Raji (cell line): ENCODE results near the gene WFIKKN2.

Experiments used
- POLR2A ChIP-seq: IDR thresholded peaks from 2 replicates; pipeline ENCODE4 v1.6.1; 2011; ENCODE audit warnings: low read depth, low read length, control low read depth; ENCODE audit not compliant: insufficient read depth

The WFIKKN2 gene, protein sequence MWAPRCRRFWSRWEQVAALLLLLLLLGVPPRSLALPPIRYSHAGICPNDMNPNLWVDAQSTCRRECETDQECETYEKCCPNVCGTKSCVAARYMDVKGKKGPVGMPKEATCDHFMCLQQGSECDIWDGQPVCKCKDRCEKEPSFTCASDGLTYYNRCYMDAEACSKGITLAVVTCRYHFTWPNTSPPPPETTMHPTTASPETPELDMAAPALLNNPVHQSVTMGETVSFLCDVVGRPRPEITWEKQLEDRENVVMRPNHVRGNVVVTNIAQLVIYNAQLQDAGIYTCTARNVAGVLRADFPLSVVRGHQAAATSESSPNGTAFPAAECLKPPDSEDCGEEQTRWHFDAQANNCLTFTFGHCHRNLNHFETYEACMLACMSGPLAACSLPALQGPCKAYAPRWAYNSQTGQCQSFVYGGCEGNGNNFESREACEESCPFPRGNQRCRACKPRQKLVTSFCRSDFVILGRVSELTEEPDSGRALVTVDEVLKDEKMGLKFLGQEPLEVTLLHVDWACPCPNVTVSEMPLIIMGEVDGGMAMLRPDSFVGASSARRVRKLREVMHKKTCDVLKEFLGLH

DNA sequence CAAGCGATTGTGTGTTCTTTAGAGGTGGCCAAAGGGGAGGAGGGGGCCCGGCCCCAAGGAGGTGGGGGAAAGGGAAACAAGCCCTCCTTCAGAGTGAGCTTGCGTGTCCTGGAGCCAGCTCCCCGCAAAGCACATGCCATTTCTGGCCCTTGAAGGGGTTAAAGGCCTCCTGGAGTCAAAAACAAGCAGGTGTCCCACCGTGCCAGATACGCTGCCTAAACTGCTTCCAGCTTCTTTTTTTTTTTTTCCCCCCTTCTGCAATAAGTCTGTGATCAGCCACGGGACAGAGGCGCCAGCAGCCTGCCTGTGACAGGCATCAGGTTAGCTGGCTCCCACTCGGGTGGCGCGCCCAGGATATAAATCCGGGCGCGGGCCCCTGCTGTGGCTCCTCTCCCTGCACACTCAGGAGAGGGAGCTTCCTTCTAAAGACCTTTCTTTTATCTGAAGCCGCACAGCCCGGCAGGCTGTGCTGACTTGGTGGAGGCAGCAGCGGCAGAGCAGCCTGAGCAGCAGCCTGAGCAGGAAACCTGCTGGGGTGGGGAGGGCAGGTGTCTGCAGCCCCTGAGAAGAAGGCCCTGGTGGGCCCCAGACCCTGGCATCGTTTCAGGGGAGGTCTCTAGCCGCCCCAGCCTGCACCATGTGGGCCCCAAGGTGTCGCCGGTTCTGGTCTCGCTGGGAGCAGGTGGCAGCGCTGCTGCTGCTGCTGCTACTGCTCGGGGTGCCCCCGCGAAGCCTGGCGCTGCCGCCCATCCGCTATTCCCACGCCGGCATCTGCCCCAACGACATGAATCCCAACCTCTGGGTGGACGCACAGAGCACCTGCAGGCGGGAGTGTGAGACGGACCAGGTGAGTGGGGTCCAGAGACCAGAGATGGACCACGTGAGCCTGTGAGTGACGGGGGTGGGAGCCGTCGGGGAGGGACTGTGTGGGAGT lies at the start of gene WFIKKN2:
WFIKKN2 (plus strand) TSS at position 286 of the 934 bp plus-strand sequence; CDS start at position 638, 352 bp downstream.
- TF ChIP-seq POLR2A: no peak

DNA sequence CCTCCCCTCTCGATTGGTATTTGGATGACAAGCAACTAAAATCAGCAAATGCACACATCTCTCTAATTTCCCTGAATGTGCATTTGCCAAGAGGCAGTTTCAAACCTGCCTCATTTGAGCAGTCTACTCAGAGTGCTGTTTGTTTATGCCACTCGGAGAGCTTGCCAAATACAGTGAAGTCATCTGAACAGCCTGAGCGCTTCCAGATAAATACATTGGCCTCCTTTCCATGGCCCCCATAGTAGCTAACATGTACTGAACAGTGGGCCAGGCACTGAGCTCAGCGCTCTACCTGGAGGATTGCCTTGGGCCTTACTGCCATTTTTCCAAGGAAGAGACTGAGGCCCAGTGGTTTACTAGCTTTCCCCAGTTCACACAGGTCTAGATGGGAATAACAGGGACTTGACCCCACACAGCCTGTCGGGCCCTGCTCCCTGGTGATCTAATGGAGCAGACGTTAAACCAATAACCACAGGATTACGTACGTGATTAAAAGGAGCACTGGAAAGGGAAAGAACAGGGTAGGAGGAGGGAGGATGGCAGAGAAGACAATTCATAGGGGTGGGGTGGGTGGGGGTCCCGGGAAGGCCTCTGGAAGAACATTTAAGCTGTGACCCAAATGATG lies 49.3 kb upstream of the WFIKKN2 start:
- TF ChIP-seq POLR2A: no peak

DNA sequence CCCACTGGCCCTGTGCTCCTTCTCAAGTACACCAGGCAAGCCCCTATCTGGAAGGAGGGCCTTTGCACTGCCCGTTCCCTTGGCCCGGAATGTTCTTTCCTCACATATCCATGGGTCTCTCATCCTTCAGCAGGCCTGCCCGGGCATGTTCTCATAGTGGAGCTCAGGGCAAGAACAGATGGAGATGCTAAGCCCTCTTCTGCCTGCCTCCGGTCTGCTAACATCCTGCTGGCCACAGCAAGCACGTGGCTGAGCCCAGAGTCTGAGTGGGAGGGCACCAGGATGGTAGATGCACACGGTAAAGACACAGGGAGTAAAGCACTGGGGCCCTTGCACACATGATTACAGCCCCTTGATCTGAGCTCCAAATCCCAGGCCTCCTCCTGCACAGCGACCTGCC lies 48.3 kb upstream of the WFIKKN2 start:
- no peak for TF ChIP-seq POLR2A

DNA sequence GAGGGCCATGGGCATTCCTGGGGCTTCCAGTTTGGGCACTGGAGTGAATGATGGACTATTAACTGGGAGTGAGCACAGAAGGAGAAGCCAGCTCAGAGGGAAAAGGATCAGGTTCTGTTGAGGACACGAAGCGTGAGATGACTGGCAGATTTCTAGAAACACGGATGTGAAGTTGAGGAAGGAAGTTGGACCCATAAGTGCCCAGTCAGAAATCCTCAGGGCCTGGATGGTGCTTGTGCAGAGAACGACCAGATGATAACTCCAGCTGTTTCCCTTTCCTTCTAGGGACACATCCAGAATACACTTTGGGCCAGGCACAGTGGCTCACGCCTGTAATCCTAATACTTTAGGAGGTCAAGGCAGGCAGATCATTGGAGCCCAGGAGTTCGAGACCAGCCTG lies 44.8 kb upstream of the WFIKKN2 start:
- no peak for TF ChIP-seq POLR2A

- no peak for TF ChIP-seq POLR2A
Observed at GRCh38 chr17:50792132-50792531, 43.3 kb upstream of the WFIKKN2 start.

- no peak for TF ChIP-seq POLR2A
Observed at GRCh38 chr17:50793007-50793406, 42.4 kb upstream of the WFIKKN2 start.

DNA sequence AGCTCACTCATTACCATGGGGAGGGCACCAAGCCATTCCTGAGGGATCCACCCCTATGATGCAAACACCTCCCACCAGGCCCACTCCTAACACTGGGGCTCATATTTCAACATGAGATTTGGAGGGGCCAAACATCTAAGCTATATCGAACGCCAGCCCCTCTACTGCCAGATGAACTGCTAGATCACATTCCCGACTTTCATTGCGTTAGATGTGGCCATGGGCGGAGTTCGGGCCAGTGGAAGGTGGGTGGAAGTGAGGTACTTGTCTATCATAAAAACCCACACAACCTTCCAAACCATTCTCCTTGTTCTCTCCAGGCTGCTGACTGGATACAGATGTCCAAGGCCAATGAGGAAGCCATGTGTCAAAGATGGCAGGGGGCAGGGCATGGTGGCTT lies 41.0 kb upstream of the WFIKKN2 start:
- TF ChIP-seq POLR2A: no peak

- TF ChIP-seq POLR2A: no peak
Observed at GRCh38 chr17:50797135-50797810, 38.1 kb upstream of the WFIKKN2 start.

DNA sequence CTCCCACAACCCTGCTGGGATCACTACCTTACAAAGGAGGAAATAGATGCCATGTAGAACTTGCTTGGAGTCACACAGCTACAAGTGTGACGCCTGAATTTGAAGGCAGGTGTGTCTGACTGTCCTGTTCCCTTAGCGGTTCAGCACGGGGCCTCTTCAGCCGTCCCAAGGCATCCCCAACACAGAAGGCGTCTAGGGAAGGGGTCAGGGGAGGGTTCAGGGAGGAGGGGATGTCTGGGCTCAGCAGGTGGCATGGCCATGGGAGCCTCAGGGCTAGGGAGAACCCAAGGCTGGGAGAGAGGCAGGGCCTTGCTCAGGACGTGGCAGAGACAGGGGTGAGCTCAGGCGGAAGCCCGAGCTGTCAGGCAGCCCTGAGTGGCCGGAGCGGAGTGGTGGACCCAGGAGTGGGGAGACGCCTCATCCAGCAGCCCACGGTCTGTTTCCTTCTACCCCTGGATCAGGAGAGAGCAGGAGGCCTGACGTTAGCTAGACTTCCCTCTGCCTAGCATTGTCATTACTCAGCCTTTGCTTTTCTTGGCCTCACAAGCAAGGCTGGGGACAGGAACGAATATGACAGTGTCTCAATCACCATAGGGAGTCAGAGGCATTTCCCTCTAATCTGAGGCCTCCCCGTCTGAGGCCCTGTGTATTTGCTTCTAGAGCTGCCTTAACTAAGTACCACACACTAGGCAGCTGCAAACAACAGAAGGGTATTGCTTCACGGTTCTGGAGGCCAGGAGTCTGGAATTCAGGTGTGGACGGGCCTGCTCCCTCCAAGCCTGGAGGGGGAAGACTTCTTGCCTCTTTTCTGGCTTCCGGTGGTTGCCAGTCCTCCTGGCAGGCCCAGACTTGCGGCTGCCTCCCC lies 36.7 kb upstream of the WFIKKN2 start:
- no peak for TF ChIP-seq POLR2A

DNA sequence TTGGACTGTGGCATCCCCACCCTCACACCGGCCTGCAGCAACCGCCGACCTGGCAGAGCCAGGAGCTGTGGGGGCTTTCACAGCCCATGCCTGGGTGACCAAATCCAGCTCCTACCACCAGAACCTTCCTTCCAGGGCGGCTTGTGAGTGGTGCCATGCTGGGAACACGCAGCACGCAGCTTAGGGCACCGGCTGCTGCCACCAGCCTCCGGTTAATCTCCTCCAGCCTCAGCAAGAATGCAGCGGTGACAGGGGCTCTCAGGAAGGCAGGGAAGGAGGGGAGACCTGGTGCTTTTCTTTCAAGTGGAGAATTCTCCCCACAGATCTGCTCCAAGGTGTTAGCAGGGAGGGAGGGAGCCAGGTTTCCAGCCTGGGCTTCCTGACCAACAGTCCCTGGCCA lies 35.8 kb upstream of the WFIKKN2 start:
- no peak for TF ChIP-seq POLR2A

DNA sequence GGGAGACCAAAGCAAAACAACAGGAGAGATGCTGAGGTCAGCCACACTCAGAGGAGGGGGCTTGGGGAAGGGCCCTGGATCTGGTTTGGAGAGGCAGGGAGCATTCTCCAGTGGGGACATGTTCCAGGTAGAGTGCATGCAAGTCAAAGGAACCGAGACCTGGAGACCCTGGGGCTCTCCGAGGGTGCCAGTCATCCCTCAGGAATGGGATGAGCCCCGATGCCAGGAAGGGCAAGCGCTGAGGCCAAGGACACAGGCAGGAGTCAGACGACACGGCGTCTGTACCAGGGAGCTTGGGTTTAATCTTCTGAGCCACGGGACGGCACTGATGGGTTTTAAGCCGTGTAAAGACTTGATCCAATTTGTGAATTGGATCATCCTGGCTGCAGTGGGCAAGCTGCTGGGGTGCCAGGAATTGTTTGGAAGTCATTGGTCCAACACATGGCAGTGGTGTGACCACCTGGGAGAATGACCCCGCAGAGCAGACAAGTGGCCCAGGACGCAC lies 35.1 kb upstream of the WFIKKN2 start:
- no peak for TF ChIP-seq POLR2A

GRCh38 chr17:50802609-50803571 lies 32.5 kb upstream of the WFIKKN2 start:
- no peak for TF ChIP-seq POLR2A

- no peak for TF ChIP-seq POLR2A
Observed at GRCh38 chr17:50803676-50804075, 31.7 kb upstream of the WFIKKN2 start.

DNA sequence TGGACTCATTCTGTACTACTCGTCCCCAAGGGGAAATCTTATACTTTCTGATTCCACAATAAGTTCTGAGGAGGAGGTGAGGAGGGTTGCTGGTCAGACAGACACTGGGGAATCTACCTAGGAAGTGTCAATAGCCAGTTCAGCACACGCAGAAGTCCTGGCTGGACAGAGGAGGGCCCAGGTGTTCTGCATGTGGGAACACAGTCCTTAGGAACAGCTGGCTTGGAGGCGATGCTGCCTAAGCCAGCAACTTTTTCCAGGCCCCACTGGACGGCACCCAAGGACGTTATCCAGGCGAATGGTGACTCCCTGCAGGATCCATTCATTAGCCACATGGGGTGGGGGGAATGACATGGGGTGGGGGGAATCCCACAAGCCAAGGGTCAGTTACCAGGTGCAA lies 29.9 kb upstream of the WFIKKN2 start:
- no peak for TF ChIP-seq POLR2A
